Stimulated activated CD8-positive, alpha-beta memory T cell treated with anti-CD3 and anti-CD28 coated beads, Interleukin-15, amount 100 ng/mL, for 1 hour (primary cell): ENCODE measurements around the gene HK1.
A peak's percentile ranks its signal among the peaks of the same experiment; 100 is the strongest.
"Not testable (repeated sequence)": the region's sequence is repeated elsewhere in the genome, so short reads cannot be mapped to it uniquely, and the experiment has no call there.

ENCODE experiments used
- DNase-seq: peaks from one replicate; pipeline ENCODE4 v3.0.0-alpha.2; 2020; ENCODE audit warnings: low read depth

HK1 gene

DNA sequence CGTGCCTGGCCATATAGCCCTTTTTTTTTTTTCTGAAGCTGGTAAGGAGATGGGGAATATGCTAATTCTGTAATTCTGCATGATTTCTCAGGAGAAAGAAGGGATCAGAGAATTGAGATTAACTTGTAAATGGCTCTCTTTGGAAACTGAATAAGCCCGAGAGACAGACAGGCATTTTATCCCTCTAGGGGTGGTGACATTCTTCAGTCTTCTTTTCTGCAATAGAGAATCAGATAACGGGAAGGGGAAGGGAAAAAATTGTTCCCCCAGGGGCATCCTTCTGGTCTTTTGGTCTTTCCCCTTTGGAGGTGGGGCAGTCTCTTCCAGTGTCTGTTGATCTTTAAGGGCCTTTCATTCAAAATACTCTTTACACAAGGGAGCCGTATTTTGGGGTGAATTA is 34.2 kb downstream of the HK1 start:
- DNase-seq: no peak

DNA sequence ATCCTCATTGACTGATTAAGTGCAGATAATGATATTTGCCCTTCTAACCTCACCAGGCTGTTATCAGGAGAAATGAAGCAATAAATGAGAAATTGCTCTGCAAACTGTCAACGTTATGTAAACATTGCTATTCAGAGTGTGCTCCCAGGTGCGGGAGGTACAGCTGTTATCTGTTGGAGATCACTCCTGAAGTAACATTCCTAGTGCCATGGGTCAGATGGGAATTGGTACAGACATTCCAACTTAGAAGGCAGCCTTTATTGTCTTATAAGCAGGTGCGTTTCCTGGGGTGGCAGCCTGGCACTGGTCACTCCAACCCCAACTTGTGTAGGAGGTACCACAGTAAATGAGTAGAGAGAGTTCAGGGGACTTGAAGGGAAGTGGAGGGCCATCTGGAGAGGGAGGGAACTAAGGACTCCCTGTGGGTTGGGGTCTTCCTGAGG is 36.8 kb downstream of the HK1 start:
- DNase-seq: no peak

DNA sequence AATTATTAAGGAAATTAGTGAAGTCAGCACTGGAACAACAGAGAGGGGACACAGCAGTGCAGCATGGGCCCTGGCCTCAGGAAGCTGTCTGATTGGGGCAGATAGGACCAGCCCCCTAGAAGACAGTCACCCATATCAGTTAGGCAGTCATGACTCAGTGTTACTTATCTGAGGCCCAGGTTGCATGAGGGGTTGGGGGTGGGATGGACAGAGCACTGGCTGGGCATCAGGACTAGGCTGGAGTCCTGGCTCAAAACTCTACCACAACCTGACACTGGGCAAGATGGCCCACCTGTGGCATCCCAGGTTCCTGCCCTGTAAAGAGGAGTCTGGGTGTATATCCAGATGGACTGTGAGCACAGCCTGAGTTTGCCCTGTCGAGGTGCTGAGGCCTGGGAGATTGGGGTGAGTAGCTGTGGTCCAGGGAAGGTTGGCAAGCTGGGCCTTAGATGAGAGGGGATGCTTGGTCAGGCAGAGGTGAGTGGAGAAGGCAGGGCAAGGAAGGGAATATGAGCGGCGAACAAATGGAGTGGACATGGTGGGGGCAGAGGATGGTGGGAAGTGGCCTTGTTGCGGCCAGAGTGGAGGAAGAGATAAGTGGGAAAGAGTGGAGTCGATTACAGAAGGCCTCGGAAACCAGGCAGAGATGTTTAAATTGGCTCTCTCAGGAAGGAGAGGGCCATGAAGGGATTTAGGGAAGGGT is 37.5 kb downstream of the HK1 start:
- DNase-seq: no peak

DNA sequence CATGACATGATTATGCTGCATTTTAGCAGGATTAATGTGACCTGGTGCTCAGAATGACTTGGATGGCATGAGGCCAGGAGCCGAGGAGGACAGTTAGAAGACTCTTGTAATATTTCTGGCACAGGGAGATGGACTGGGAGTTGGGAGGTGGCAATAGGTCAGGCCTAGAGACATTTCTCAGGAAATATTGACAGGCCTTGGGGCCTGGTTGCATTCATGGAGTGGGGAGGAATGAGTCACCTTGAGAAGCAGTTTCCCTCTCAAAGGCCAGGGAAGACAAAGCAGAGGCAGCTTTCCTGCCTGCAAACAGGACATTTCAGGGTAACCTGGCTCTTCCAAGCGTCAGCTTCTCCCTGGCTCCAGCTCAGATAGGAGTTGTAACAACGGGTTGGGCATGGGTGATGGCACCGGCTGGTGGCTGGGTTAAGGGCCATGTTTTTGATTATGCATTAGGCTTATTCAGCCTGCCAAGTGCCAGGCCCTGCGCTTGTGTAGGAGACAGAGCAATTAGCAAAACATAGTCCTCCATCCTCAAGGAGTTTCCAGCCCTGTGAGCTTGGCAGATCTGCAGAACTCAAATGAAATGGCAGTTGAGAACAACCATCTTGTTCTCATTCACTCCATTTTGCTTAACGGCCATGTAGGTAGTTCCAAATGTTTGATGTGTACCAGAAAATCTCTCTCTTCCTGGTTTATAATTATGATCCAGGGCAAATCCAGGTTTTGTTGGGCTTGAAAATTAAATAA is 38.2 kb downstream of the HK1 start:
- no peak for DNase-seq

DNA sequence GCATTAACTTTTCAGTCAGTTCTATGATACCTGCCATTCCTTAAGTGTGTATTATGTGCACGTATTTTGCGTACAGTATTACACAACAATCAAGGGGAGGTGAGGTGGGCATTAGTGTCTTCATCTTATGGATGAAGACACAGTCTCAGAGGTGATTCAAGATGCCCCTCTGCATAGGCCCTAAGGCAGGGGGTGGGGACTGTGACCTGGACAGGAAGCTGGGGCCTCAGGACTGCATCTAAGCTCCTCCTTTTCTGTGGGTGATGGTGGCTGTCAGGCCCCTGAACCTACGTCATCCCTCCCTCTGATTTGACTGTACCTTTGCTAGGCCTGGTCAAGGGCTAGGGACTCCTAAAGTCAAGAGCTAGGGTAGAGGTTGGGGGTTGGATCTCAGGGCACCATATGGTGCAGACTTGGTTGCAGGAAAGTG is 38.9 kb downstream of the HK1 start:
- DNase-seq: no peak

DNA sequence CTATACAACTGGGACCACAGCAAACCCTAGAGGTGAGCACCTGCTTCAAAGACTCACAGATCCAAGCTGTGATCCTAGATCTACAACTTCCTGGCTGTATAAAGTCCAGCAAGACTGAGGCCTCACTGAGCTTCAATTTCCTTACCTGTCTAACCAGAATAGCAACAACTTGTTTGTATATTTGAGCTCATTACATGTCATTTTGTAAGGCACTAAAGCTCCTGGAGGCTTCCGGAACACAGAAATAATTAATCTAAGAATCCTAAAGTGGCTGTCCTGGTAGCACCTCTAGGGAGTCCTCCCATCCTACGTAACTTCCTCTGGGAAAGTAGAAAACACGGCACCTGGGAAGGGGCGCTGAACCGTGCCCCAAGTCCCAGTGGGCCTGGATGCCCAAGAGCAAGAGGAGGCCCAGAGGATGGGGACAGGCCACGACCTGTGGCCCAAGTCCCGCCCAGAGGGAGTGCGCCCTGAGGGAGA is 39.4 kb downstream of the HK1 start:
- no peak for DNase-seq

DNA sequence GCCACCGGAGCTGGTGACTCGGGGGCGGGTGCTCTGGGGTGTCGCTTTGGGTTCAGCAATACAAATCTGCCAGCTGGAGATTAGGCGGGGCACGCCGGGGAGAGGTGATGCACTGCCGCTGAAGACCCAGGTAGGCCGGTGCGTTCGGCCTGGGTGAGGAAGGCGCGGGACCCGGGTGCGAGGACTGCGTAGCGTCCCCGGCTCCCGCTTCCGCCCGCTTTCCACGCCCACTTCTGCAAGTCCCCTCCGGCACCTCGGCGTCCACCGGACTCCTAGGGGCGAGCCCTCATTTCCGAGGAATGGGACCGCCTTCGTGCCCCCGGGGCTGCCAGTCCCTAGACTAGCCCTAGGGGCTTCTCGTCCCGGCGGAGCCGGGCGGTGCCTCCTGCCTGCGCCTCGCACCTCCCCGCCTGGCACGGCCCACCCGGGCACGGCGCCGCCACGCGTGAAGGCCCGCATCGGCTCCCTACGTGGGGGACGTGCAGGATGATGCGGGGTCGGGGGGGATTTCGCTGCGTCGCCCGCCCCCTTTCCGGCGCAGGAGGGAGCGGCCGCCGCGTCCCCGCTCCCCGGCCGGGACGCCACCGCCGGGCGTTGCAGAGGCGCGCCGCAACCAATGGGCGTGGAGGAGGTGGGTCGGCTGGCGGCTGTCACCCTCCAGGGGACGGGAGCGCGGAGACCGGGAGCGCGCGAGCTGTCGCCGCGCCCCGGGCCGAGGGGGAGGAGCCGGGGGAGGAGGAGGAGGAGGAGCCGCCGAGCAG is 40.0 kb downstream of the HK1 start:
- DNase-seq: peak; percentile 80

DNA sequence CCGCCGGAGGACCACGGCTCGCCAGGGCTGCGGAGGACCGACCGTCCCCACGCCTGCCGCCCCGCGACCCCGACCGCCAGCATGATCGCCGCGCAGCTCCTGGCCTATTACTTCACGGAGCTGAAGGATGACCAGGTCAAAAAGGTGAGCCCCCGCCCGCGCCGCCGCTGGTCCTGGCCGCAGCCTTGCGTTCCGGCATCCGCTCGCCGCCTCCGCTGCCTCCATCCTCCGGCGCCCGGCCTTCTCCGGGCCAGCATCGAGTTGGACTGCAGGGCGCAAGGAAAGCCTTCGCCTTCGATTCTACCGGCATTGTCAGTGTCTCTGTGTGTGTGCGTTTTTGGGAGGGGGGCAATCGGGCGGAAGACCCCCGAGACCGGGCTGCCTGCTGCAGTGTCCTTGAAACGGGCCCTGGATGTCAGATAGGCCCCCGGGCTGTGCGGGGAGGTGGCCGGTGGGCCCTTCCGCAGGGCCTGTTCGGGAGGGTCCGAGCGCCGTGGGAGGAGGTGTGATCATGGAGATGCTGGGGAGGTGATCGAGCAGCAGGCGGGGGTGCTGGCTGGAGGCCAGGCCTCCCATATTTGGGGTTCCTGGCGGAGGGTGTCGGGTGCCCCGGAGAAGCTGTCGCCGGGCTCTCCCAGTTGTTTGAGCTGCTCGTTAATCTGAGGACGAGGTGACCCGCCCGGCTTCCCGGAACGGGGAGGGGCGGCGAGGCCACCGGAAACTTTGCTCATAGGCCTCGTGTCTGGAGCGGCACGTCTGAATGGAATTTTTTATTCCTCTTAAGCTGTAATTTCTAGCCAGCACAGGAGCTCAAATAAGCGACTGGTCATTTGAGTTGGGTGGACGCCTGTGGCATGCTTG is 40.8 kb downstream of the HK1 start:
- peak; percentile 56 for DNase-seq

DNA sequence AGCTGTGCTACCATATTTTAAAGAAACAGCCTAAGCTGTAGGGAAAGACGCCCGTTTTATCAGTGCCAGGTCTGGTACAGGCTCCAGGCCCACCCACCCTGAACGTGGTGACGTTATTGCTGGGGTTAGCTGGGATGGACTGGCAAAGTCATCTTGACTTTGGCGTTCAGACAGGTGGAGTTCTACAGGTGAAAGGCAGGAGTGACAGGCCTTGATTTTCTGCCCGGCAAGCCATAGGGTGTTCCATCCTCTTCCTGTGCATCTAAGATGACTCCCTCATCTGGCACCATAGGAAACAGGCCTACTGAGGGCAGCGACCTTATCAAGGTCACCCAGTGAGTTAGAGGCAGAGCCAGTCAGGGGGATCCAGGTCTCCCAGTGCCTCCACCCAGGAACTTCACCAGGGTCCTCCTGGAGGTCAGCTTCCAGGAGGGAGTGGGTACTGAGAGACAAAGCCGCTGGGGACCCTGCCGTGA is 41.6 kb downstream of the HK1 start:
- no peak for DNase-seq

DNA sequence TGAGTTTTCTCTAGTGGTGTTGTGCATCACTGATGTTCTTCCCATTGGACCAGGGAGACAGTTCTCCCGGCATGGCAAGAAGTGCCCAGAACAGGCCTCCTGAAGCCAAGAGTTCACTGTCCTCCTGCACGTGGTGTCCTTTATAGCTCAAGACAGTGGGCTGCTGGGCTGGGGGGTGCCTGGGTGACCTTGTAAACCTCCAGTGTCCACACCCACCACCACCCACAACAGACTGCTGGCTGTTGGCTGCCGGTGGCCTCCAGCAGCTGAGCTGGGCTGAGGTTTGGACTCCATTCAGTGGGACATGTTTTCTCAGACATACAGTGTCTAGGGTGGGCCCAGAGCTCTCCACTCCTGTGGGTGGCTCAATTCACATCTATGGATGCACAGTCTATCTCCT is 42.2 kb downstream of the HK1 start:
- DNase-seq: no peak

DNA sequence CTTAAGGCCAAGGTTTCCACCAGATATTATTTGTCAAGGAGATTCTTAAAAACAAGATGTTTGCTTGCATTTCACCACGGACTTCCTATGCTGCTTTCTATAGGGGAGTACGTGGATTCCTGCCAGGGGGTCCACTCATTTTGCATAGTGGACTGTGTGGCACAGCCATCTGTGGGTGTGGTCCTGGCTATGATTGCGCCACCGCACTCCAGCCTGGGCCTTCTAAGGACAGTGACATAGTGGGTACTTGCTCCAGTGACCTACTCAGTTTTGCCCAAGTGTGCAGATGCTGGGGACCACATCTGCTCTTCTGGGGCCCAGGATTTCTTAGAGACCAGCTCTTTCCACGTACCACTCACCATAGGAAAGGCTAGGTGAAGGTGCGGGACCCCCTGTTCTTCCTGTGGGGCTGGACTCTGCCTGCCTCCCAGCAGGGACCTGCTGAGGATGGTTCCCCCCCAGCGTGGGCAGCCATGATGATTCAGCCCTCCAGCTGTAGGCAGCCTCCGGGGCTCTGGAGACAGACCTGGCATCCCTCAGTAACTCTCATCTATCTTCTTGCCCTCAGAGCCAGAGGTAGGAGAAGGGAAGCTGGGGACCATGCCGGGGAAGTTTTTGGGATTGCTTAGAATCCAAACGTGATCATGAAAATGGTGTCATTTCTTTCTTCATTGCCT is 42.9 kb downstream of the HK1 start:
- no peak for DNase-seq

DNA sequence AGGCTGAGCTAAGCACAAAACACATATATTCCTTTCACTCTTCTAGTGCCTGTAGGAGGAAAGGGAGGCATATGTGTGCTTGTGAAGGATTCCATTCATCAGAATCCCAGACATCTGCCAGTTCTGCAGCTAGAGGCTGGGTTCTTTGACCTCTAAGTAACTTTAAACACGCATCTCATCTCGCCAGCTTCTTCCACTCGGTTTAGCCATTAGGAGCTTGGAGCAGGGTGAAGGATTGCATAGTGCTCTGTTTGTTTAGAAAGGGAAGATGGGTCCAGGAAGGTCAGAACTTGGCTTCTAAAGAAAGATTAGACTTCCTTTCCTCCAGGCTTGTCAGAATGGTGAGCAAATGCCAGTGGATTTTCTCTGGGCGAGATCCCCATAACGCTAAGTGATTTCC is 43.6 kb downstream of the HK1 start:
- DNase-seq: no peak

DNA sequence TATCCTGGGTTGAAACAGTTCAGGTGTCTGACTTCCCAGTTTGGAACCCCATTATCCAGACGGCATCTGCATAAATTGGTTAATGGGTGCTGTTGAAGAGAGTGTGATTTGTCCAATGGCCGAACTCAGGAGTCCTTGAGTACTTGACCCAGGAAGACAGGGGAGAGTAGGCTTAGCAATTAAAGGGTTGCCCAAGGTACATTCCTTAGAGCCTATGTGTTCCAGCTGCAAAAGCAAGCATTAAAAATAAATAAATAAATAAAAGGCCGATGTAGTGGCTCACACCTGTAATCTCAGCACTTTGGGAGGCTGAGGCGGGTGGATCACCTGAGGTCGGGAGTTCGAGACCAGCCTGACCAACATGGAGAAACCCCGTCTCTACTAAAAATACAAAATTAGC is 44.0 kb downstream of the HK1 start:
- DNase-seq: not testable (repeated sequence)

DNA sequence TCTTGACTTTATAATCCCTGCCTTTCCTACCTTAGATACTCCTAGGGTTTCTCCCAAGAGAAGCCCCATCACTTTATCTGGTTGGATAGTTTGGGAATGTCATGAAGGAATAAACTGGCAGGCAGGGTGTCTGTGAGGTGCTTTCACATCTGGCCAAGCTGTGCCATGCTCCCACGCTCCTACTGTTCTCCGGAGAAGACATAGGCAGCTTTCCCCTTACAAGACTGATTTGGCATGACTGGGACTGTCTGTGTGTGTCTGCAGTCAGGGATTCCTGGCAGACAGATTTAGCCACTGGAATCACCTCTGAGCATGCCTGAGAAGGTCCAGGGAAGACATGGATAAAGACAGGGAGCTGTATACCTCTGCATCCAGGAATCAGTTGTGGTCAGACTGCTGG is 45.3 kb downstream of the HK1 start:
- DNase-seq: no peak

DNA sequence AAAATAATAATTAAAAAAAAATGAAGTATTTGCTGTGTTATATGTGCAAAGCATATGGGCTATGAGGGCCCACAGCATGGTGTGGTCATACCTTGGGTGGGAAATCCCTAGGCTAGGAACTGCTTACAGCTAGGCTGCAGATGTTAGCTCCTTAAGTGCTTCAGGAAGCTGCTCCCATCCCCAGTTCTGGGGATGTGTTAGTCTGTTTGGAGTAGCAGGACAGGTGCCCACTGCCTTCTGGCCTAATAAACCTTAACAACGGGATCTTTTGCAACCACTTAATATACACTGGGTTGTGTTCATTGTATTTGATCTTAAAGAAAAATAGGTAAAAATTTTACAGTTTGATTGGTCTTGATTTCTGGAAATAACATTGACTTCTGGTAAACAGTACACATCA is 46.3 kb downstream of the HK1 start:
- no peak for DNase-seq

DNA sequence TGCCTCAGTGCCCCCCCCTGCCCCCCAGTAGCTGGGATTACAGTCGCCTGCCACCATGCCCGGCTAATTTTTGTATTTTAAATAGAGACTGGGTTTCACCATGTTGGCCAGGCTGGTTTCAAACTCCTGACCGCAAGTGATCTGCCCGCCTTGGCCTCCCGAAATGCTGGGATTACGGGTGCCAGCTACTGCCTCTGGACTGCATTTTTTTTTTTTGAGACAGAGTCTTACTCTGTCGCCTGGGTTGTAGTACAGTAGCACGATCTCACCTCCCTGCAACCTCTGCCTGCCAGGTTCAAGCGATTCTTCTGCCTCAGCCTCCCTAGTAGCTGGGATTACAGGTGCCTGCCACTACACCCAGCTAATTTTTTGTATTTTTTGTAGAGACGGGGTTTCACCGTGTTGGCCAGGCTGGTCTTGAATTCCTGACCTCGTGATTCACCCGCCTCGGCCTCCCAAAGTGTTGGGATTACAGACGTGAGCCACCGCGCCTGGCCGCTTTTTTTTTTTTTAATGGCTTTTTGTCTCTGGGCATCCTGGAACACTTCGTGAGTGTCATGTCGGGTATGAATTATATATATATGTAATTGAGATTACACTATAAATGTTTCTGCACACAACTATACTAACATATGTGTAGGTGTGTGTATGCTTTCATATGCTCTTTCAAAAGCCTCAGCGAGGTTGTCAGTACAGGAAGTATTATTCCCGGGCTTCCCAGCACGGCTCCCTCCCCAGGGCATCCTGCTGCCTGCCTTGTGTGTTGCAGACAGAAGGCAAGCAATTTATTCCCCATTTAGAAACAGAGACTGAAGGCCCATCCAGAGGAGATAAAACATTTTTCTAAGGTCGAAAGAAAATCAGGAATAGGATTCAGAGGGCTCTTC is 47.6 kb downstream of the HK1 start:
- not testable (repeated sequence) for DNase-seq

DNA sequence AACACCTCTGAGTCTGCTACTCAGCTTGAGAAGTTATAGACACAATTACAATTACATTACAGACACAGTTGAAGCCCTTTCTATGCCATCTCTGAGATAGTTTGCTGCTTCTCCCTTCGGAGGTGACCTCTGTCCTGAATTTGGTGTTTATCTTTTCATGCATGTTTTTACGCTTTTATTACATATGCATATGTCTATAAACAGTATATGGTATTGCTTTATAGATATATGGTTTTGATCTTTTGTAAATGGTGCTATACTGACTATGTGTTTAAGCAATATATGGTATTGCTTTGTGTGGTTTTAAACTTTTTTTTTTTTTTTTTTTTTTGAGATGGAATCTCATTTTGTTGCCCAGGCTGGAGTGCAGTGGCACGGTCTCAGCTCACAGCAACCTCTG is 48.4 kb downstream of the HK1 start:
- no peak for DNase-seq

DNA sequence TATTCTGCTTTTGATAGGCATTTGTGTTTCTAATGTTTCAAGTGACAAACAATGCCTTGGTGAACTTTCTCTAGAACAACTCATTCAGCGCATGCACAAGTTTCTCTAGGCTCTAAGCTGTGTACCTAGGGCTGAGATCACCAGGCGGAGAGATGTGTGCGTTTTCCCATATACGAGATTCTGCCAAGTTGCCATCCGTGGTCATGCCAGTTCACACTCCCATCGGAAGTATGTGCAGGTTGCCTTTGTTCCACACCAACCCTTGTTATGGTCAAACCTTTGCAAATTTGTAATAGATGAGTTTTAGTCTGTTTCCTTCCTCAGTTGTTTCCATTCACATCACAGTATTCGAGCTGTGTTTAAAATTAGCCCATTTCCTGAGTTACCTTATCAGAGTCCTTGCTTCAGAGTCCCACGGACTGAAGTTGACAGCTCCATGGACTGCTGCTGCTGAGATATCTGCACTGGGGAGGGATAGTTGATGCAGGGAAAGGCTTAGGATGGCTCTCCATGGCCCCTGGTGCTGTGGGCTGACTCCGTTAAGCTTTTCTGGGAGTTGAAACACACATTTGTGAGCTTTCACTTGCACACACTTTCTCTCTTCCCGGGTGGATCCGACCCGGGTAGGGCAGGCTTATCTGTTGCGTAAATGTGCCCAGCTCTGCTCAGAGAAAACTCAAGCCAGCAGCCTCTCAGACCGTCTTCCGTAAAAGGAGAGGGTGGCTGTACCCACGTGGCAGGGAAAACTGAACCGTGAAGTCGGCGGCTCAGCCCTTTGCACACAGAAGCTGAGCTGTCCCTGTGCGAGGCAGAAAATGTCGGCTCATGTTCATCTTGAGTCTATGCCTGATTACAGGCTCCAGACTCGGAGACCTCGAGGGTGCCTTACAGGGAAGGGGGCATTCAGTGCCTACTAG is 49.4 kb downstream of the HK1 start:
- DNase-seq: no peak

DNA sequence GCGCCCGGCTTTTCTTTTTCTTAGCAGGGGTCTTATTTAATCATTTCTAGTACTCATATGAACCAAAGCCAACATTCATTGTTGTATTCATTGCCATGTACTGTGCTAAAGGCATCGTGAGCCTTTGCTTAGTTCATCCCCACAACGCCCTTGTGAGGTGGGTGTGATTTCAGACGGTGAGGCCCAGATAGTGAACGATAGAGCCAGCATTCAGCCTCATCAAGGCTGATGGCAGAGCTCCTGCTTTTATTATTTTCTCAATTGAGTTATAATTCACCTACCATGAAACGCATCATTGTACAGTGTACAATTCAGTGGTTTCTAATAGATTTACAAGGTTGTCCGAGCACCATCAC is 50.1 kb downstream of the HK1 start:
- DNase-seq: no peak
